Keratinocyte (primary cell): ENCODE measurements around the gene KBTBD12.

ENCODE experiments used
- EZH2 ChIP-seq: IDR thresholded peaks from one replicate; pipeline ENCODE4 v1.6.1; 2012; ENCODE audit warnings: inconsistent platforms, mild to moderate bottlenecking, low read length, moderate library complexity
- TF ChIP-seq, protein P1 (sequence below), 3 experiments: IDR thresholded peaks in 1 of 3; conservative IDR thresholded peaks in 1 of 3; optimal IDR thresholded peaks in 1 of 3; 2 replicates in 2 of 3; 3 replicates in 1 of 3; pipeline versions ENCODE3 to v1.5.1; 2011; ENCODE audit warnings: low read length in 3 of 3, mild to moderate bottlenecking in 3 of 3, moderate library complexity in 2 of 3, control low read depth in 1 of 3, inconsistent platforms in 1 of 3; ENCODE audit not compliant: insufficient read depth in 2 of 3; ENCODE audit errors: extremely low read depth in 1 of 3

- no peak for TF ChIP-seq EZH2
- TF ChIP-seq, protein P1, sequence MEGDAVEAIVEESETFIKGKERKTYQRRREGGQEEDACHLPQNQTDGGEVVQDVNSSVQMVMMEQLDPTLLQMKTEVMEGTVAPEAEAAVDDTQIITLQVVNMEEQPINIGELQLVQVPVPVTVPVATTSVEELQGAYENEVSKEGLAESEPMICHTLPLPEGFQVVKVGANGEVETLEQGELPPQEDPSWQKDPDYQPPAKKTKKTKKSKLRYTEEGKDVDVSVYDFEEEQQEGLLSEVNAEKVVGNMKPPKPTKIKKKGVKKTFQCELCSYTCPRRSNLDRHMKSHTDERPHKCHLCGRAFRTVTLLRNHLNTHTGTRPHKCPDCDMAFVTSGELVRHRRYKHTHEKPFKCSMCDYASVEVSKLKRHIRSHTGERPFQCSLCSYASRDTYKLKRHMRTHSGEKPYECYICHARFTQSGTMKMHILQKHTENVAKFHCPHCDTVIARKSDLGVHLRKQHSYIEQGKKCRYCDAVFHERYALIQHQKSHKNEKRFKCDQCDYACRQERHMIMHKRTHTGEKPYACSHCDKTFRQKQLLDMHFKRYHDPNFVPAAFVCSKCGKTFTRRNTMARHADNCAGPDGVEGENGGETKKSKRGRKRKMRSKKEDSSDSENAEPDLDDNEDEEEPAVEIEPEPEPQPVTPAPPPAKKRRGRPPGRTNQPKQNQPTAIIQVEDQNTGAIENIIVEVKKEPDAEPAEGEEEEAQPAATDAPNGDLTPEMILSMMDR (optimal IDR thresholded peaks at IDR 0.05 in 1 of 3, IDR thresholded peaks at IDR 0.05 in 1 of 3, conservative IDR thresholded peaks at IDR 0.05 in 1 of 3; ENCODE audit: extremely low read depth in 1 of 3, insufficient read depth in 2 of 3, low read length in 3 of 3), result no peak
These were observed 18.4 kb downstream of the KBTBD12 start for GRCh38 chr3:127933396-127933795.
